Measurements from ENCODE around the gene KRT32. TPM values are rescaled to one million over a fixed set of nuclear protein-coding genes. Genes with fewer than 3 reads are reported as not detected.

The KRT32 gene
- total and polyA plus RNA-seq, 2 donors (not counting 1 experiment from before 2014, with no cell fraction given) = not detected

GRCh38 chr17:41413982-41414381 lies 53.2 kb downstream of the KRT32 start:
- Histone ChIP-seq H4K20me1 (ENCODE audit: control insufficient read depth, insufficient read depth, low read length, poor library complexity, severe bottlenecking) (no peaks in the 10 kb centered on the region), H3K9me3 (ENCODE audit: control extremely low read depth in 1 of 3, control insufficient read depth in 2 of 3, insufficient read depth in 1 of 3, low read length in 2 of 3) (no peaks in the 10 kb centered on the region), H3K9ac (ENCODE audit: low read length) (no peak overlapping the region), H3K27ac (ENCODE audit: low read length in 2 of 2) (no peak overlapping the region), H3K27me3 (replicated peaks in 1 of 4; ENCODE audit: control extremely low read depth in 1 of 4, control insufficient read depth in 3 of 4, insufficient read depth in 4 of 4, low read length in 3 of 4) (no peaks in the 10 kb centered on the region), H3K79me2 (ENCODE audit: control insufficient read depth, insufficient read depth, low read length) (no peaks in the 10 kb centered on the region), H3K4me2 (replicated peaks; ENCODE audit: low read depth, low read length, poor library complexity, severe bottlenecking) (no peak overlapping the region), H3K36me3 (replicated peaks in 1 of 2; ENCODE audit: control extremely low read depth in 1 of 2, control insufficient read depth in 1 of 2, extremely low read depth in 1 of 2, insufficient read depth in 2 of 2, low read length in 1 of 2) (no peaks in the 10 kb centered on the region), H3K4me3 (ENCODE audit: control extremely low read depth in 1 of 5, extremely low read depth in 1 of 5, insufficient read depth in 1 of 5, low read depth in 2 of 5, low read length in 4 of 5) (no peak overlapping the region), H3K4me1 (ENCODE audit: control insufficient read depth in 2 of 2, insufficient read depth in 2 of 2, low read length in 2 of 2) (no peaks in the 10 kb centered on the region), H2AFZ (ENCODE audit: insufficient read depth, low read depth, low read length, poor library complexity, severe bottlenecking) (no peak overlapping the region)
- CTCF ChIA-PET = interaction anchor here (0.7 kb wide), 1 partner anchor 9 kb away, joined by 3 read pairs; no protein-coding TSS in a partner anchor
- Mint-ChIP-seq H3K27me3 (peaks cover 6% of the 10 kb centered on the region), H3K9me3 (ENCODE audit: insufficient read depth) (no peaks in the 10 kb centered on the region), H3K4me1 (no peaks in the 10 kb centered on the region), H3K27ac (no peak overlapping the region), H3K4me3 (no peak overlapping the region)
- POLR2A ChIA-PET = no interaction called here
- WGBS (ENCODE audit: insufficient coverage) = no CpG with 5 or more reads among the region's 2 CpGs
- no peak for DNase-seq
- ATAC-seq (ENCODE audit: low read depth) = no peak
- TF ChIP-seq EZH2 (IDR thresholded peaks at IDR 0.05; ENCODE audit: borderline replicate concordance, insufficient read depth, low read depth, low read length, poor library complexity, severe bottlenecking) = no peak
- TF ChIP-seq CTCF (IDR thresholded peaks at IDR 0.05) = no peak
- intact Hi-C loops (cut with micrococcal nuclease) = no loop called here

GRCh38 chr17:41413353-41413957 lies 53.7 kb downstream of the KRT32 start:
- Histone ChIP-seq H3K79me2 (ENCODE audit: control insufficient read depth, insufficient read depth, low read length) (no peaks in the 10 kb centered on the region), H3K36me3 (replicated peaks in 1 of 2; ENCODE audit: control extremely low read depth in 1 of 2, control insufficient read depth in 1 of 2, extremely low read depth in 1 of 2, insufficient read depth in 2 of 2, low read length in 1 of 2) (no peaks in the 10 kb centered on the region), H3K4me2 (replicated peaks; ENCODE audit: low read depth, low read length, poor library complexity, severe bottlenecking) (no peak overlapping the region), H2AFZ (ENCODE audit: insufficient read depth, low read depth, low read length, poor library complexity, severe bottlenecking) (no peak overlapping the region), H3K4me1 (ENCODE audit: control insufficient read depth in 2 of 2, insufficient read depth in 2 of 2, low read length in 2 of 2) (no peaks in the 10 kb centered on the region), H4K20me1 (ENCODE audit: control insufficient read depth, insufficient read depth, low read length, poor library complexity, severe bottlenecking) (no peaks in the 10 kb centered on the region), H3K4me3 (ENCODE audit: control extremely low read depth in 1 of 5, extremely low read depth in 1 of 5, insufficient read depth in 1 of 5, low read depth in 2 of 5, low read length in 4 of 5) (no peak overlapping the region), H3K9me3 (ENCODE audit: control extremely low read depth in 1 of 3, control insufficient read depth in 2 of 3, insufficient read depth in 1 of 3, low read length in 2 of 3) (no peaks in the 10 kb centered on the region), H3K27ac (ENCODE audit: low read length in 2 of 2) (no peak overlapping the region), H3K9ac (ENCODE audit: low read length) (no peak overlapping the region), H3K27me3 (replicated peaks in 1 of 4; ENCODE audit: control extremely low read depth in 1 of 4, control insufficient read depth in 3 of 4, insufficient read depth in 4 of 4, low read length in 3 of 4) (no peaks in the 10 kb centered on the region)
- 67% methylated on average over 4 of the region's 5 CpGs for WGBS (ENCODE audit: insufficient coverage)
- Mint-ChIP-seq H3K4me3 (no peak overlapping the region), H3K27me3 (peaks cover 6% of the 10 kb centered on the region), H3K27ac (no peak overlapping the region), H3K9me3 (ENCODE audit: insufficient read depth) (no peaks in the 10 kb centered on the region), H3K4me1 (no peaks in the 10 kb centered on the region)
- intact Hi-C loops (cut with micrococcal nuclease) = no loop called here
- DNase-seq = no peak
- TF ChIP-seq CTCF (IDR thresholded peaks at IDR 0.05) (no peak), EZH2 (IDR thresholded peaks at IDR 0.05; ENCODE audit: borderline replicate concordance, insufficient read depth, low read depth, low read length, poor library complexity, severe bottlenecking) (no peak)
- CTCF ChIA-PET = interaction anchor here (0.7 kb wide), 1 partner anchor 8 kb away, joined by 3 read pairs; no protein-coding TSS in a partner anchor
- POLR2A ChIA-PET = no interaction called here
- ATAC-seq (ENCODE audit: low read depth) = no peak

Data from B cell (primary cell).